ENCODE results near the gene APOD.

DNA sequence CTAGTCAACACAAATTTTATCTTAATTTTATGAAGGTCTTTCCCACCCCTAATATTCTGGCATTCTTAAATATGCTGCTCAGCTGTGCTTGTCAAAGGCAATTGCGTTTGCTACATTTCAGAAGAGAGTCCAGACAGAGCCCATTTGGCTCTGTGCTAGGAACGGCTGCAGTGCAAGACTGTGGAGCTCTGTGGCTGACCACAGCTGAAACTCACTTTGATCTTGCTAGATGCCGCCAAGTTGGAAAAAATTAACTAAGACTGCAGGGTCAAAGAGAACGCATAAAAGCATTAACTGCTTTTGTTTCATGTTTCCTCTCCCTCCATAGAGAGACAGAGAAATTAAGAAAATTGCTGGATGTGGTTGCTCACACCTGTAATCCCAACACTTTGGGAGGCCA lies 33.0 kb downstream of the APOD start:
- TF ChIP-seq, protein P1, sequence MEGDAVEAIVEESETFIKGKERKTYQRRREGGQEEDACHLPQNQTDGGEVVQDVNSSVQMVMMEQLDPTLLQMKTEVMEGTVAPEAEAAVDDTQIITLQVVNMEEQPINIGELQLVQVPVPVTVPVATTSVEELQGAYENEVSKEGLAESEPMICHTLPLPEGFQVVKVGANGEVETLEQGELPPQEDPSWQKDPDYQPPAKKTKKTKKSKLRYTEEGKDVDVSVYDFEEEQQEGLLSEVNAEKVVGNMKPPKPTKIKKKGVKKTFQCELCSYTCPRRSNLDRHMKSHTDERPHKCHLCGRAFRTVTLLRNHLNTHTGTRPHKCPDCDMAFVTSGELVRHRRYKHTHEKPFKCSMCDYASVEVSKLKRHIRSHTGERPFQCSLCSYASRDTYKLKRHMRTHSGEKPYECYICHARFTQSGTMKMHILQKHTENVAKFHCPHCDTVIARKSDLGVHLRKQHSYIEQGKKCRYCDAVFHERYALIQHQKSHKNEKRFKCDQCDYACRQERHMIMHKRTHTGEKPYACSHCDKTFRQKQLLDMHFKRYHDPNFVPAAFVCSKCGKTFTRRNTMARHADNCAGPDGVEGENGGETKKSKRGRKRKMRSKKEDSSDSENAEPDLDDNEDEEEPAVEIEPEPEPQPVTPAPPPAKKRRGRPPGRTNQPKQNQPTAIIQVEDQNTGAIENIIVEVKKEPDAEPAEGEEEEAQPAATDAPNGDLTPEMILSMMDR (IDR thresholded peaks at IDR 0.05; ENCODE audit: low read depth, low read length), result no peak
- TF ChIP-seq, protein P2, sequence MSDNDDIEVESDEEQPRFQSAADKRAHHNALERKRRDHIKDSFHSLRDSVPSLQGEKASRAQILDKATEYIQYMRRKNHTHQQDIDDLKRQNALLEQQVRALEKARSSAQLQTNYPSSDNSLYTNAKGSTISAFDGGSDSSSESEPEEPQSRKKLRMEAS (IDR thresholded peaks at IDR 0.05; ENCODE audit: low read depth, low read length), result no peak
